GM23338 (cell line): ENCODE measurements around the gene GPR26.

ENCODE experiments used
- CTCF ChIP-seq, 2 experiments: fragments of 200-600 bp in 1 of 2; sonication (generic) in 1 of 2; conservative IDR thresholded peaks; 2 replicates each; pipeline versions ENCODE4 v1.5.1 to v1.6.1; 2016 to 2017; ENCODE audit warnings: antibody characterized with exemption in 2 of 2, low read depth in 2 of 2, mild to moderate bottlenecking in 2 of 2, moderate library complexity in 1 of 2
- EZH2phosphoT487 ChIP-seq: fragments of 200-600 bp; sonication (generic); IDR thresholded peaks from one replicate; pipeline ENCODE4 v1.8.1; 2018; ENCODE audit warnings: antibody characterized with exemption; ENCODE audit not compliant: unreplicated experiment
- JUNB ChIP-seq: IDR thresholded peaks from one replicate; pipeline ENCODE4 v1.6.1; 2016; ENCODE audit warnings: antibody characterized with exemption; ENCODE audit not compliant: unreplicated experiment

GRCh38 chr10:123706236-123706635 lies 40.1 kb downstream of the GPR26 start:
- TF ChIP-seq CTCF (conservative IDR thresholded peaks at IDR 0.05; ENCODE audit: low read depth in 2 of 2): no peak
- TF ChIP-seq JUNB: no peak
- no peak for TF ChIP-seq EZH2phosphoT487
